GM12874 (cell line): ENCODE measurements around the gene OTOG.
A peak's percentile ranks its signal among the peaks of the same experiment; 100 is the strongest.

Experiments used
- CTCF ChIP-seq: IDR thresholded peaks from 2 replicates; pipeline ENCODE4 v1.5.1; 2011; ENCODE audit warnings: low read depth, mild to moderate bottlenecking, control low read depth, low read length, moderate library complexity; ENCODE audit not compliant: insufficient read depth

The OTOG gene, protein sequence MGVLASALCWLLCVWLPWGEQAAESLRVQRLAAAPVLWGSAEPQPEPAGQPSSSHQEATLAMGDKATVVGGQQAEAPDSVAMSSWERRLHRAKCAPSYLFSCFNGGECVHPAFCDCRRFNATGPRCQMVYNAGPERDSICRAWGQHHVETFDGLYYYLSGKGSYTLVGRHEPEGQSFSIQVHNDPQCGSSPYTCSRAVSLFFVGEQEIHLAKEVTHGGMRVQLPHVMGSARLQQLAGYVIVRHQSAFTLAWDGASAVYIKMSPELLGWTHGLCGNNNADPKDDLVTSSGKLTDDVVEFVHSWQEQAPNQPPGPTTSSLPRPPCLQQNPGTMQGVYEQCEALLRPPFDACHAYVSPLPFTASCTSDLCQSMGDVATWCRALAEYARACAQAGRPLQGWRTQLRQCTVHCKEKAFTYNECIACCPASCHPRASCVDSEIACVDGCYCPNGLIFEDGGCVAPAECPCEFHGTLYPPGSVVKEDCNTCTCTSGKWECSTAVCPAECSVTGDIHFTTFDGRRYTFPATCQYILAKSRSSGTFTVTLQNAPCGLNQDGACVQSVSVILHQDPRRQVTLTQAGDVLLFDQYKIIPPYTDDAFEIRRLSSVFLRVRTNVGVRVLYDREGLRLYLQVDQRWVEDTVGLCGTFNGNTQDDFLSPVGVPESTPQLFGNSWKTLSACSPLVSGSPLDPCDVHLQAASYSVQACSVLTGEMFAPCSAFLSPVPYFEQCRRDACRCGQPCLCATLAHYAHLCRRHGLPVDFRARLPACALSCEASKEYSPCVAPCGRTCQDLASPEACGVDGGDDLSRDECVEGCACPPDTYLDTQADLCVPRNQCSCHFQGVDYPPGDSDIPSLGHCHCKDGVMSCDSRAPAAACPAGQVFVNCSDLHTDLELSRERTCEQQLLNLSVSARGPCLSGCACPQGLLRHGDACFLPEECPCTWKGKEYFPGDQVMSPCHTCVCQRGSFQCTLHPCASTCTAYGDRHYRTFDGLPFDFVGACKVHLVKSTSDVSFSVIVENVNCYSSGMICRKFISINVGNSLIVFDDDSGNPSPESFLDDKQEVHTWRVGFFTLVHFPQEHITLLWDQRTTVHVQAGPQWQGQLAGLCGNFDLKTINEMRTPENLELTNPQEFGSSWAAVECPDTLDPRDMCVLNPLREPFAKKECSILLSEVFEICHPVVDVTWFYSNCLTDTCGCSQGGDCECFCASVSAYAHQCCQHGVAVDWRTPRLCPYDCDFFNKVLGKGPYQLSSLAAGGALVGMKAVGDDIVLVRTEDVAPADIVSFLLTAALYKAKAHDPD (N-terminal part only)

GRCh38 chr11:17547051-17547577, at the start of gene OTOG:
TSS of gene OTOG (plus strand) at chr11:17547259. CDS start at chr11:17547373, 114 bp downstream.
- no peak for TF ChIP-seq CTCF

DNA sequence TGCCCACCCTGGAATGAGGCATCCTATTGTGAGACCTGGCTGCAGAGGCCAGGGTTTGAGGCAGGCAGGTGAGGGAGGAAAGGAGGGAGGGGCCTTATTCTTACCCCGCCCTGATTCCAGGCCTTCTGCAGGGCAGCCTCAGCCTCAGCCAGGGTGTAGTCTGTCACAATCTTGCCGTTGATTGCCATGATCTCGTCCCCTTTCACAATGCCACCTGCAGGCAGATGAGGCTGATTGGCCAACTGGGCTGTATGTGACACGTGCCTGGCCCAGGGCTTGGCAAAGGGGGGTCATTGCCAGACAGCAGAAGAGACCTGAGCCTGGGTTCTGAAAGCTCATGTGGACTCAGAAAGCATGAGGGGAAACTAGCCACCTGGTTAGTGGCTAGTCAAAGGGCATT, 49.0 kb upstream of the OTOG start:
- TF ChIP-seq CTCF, result no peak

GRCh38 chr11:17498475-17498874, 48.6 kb upstream of the OTOG start:
- peak; percentile 33; the same call in 1 of the 2 replicates for TF ChIP-seq CTCF

- no peak for TF ChIP-seq CTCF
Observed at GRCh38 chr11:17500673-17501072, 46.4 kb upstream of the OTOG start.

GRCh38 chr11:17502630-17503029, 44.4 kb upstream of the OTOG start:
- TF ChIP-seq CTCF, result no peak

DNA sequence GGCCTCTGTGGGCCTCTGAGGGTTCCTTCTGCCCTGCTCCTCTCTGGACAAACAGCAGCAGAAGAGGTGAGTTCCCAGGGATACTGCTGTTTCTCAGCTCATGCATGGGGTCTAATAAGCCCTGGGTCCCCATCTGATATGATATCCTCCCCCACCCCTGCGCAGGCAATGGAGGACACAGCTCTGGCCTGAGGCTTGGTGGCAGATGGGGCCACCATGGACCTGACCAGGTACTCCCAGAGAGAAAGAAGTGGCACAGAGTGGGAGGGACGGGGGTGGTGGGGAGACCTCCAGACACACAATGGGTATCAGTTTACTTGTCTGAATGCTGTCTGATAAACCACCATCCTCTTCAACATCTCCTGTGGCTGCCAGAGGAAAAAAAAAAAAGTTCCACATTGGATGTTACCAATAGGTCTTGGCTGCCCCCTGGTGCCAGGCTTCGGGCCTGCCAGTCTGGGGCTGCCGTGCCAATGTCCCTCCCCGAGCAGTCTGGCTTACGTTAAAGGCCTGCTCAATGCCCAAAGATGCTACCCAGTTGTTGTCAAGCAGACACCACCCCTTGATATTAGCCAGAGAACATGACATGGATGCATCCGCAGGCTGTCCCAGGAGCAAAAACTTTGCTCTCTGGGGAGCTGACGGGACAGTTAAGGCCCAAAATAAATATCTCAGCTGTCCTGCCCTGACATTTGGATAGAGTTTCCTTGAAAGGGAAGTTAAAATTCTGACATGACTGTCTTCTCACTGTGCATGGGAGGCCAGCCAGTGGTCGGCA, 42.5 kb upstream of the OTOG start:
- peak; percentile 76 for TF ChIP-seq CTCF
